Measurements from ENCODE around the gene RUVBL1.

RUVBL1 gene

DNA sequence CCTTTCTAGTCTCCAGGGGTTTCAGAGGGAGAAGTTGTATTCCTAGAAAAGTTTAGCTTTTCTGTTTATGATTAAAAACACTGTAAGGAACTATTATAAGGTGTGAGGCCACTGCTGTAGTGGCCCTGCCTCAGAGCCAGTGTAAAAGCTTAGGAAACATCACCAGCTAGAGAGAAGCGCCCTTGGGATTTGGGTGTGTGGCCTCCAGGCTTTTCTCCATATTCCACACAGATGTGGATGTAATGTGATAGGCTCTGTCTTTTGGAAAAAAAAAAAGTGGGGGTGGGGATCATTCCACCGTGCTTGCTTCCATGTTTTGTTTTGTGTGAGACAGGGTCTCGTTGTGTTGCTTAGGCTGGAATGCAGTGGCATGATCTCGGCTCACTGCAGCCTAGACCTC lies 57.5 kb downstream of the RUVBL1 start:
- FAIRE-seq, result no peak

DNA sequence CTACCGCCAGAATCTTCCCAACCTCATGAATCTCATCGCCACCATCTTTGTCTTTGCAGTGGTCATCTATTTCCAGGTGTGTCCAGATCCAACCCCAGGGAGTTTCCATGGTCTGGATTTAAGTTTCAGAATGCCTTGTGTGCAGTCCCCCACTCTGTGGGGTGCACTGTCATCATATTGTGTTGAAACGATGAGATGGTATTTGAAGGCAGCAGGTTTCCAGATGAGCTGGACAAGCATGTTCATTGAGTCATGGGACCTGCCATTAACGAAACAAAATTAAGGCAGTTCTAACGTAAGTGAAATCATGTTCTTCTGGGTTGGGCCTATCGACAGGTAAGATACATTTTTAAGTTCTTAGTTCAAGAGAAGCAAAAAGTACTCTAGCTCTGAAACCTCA lies 58.6 kb downstream of the RUVBL1 start:
- no peak for FAIRE-seq

DNA sequence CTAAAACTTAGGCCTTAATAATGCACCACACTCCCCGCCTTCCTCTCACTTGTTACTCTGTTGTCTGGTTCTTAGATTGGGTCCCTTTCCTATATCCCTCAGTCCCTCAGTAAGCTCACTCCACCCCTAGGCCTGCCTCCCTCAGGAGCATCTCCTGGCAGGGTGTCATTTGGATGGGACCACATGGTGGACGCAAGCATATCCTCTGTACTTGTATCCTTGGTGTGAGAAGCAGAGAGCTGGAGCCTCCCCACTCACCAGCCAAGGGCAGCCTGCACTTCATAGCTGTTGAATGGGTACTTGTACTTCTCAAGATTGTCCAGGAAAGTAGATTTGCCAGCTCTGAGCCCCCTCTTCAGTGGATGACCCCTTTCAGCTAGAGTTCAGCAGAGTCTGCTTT lies 59.7 kb downstream of the RUVBL1 start:
- FAIRE-seq, result no peak

DNA sequence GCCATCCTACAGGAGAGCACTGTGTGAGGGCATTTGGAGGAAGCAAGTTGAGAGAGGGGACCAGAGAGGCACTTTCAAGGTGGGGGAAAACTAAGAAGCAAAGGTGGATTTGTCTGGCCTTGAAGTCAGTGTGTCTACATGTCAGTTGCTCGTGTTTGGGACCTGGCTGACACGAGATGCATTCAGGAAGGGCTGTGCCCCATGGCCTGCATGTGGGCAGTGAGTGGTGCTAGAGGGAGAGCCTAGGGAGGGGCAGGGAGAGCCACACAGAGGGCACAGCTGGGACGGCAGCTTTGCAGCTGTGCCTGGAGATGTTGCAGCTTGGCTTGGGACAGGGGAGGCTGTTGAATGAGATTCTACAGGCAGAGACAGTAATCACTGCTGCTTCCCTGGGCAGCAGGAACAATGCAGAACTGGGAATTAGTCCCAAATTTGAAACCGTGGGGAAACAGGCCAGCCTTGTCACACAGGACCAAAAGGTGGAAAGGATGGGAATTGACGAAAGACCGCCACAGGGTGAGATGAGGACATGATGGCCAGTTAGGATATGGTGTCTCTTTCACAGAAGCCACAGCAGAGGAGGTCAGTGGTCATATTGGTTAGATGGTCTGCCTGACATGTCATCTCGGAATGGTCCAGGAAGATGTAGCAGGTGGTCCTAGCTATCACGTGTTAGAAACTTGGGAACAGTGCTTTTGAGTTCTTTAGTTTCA lies 61.4 kb downstream of the RUVBL1 start:
- no peak for FAIRE-seq

GRCh38 chr3:128060473-128061381 lies 62.9 kb downstream of the RUVBL1 start:
- FAIRE-seq, result no peak

DNA sequence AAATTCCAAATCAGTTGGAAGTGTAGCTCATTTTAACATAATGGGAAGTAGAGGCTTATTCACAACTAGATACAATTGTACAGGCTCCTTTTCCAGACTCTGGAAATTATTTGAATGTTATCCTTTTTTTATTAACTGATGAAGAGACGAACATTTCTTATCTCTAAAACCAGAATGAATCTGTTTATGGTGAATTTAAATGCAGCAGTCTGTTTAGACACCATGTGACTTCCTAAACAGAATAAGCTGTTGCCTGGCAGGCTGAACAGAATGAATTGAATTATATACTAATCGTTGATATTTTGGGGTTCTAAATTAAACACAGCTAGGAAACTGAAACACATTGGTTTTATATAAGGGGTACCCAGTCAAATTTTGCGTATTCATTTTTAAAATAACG lies 67.4 kb downstream of the RUVBL1 start:
- FAIRE-seq, result no peak

DNA sequence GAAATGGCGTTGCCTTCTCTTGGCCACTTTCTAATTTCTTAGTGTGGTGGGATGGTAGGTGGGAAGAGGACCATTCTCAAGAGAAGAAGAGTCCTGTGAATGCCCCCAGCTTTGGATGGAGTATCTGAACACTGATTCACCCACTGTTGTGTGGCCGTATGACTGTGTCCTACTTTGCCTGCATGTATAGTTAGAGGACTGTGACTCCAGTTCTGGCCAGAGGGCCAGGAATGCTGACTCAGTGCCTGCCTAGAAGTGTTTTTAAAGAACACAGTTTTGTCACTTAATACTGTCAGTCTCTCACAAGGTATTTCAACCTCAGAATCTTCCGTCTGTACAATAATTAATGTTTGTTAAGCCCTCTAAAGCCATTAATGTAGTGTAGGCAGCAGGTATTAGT lies 69.2 kb downstream of the RUVBL1 start:
- FAIRE-seq, result no peak

DNA sequence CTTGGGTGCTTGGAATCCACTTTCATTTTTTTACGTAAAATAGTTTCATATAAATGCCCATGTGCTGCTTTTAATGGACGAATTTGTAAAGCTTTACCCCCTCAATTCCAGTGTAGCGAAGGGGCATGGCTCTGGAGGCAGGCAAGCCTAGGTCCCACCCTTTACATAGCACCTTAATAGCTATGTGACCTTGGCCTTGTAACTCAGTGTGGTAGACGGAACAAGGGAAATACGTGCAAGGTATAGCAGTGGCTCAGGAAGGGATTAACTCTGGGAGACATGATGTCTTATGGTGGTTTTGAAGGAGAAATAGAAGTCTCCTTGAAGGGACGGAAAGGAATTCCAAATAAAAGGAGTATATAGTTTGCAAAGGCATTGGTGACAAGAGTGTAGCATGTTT lies 70.0 kb downstream of the RUVBL1 start:
- FAIRE-seq, result no peak

- no peak for FAIRE-seq
Observed at GRCh38 chr3:128052595-128053351, 70.8 kb downstream of the RUVBL1 start.

GRCh38 chr3:128051837-128052594 lies 71.6 kb downstream of the RUVBL1 start, which contains the start of gene SEC61A1:
Gene SEC61A1 (plus strand): TSS chr3:128052437. CDS start chr3:128052553, 116 bp downstream.
- FAIRE-seq, result no peak

DNA sequence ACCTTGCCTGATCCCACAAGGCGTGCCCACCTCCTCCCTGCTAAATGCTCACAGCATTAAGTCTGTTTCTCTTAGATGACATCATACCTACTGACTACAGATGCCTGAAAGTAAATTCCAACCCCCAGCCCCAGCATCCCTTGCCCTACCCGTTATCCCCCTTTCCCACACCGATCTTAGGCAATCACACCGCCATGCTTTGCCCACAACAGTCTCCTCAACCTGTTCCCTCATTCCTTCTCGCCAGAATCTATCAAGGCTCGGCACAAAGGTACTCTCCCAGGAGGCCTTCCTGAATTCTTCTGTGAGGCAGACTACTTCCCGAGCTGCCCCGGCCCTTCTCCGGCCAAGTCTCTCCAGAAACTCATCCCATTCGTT lies 72.2 kb downstream of the RUVBL1 start:
- FAIRE-seq, result no peak

GRCh38 chr3:128050597-128050996 lies 73.0 kb downstream of the RUVBL1 start:
- no peak for FAIRE-seq

GRCh38 chr3:128041344-128041743 lies 82.3 kb downstream of the RUVBL1 start:
- no peak for FAIRE-seq

GRCh38 chr3:128040660-128041059 lies 83.0 kb downstream of the RUVBL1 start:
- FAIRE-seq, result no peak

DNA sequence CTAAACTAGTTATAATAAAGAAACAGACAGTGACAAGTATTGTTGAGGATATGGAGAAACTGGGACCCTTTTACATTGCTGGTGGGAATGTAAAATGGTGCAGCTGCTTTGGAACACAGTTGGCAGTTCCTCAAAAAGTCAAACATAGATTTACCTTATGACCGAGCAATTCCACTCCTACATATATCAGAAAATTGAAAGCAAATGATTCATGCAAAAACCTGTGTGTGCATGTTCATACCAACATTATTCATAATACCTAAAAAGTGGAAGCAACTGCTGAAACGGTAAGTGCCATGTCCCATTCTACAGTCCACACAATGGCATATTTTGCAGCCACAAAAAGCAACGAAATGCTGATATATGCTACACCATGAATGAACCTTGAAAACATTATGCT lies 83.6 kb downstream of the RUVBL1 start:
- no peak for FAIRE-seq

- peak; percentile 21 for FAIRE-seq
Observed at GRCh38 chr3:128036119-128036518, 87.5 kb downstream of the RUVBL1 start.

GRCh38 chr3:128033102-128033501 lies 90.5 kb downstream of the RUVBL1 start:
- no peak for FAIRE-seq

Measured in islet of Langerhans (tissue), 1 donor.